ENCODE data around the gene CA10. TPM values are rescaled to one million over a fixed set of nuclear protein-coding genes. Genes with fewer than 3 reads are reported as not detected.

The CA10 gene
- total RNA-seq, 1 experiment from 2014 or later, result 0.31 TPM

DNA sequence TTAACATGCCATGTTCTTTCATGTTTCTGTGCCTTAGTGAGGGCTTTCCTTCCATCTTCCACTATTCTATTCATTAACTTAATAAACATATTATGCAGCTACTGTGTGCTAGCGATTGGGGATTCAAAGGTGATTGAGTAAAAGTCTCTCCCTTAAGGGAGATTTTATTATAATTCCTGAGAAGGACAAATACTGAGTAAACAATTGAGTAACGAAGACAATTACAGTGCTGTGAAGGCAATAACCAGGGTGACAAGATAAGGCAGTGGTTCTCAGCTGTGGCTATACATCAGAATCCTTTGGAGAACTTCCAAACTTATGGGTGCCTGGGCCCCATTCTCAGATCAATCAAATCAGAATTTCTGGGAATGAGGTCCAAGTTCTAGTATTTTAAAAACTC is 353.3 kb downstream of the CA10 start:
- no peak overlapping the region for H3K4me3 ChIP-seq (ENCODE audit: insufficient read depth, low read depth, low read length)

GRCh38 chr17:51803161-51803560 is 355.4 kb downstream of the CA10 start:
- DNase-seq, result peak; percentile 13
- Histone ChIP-seq H3K27me3 (ENCODE audit: control insufficient read depth, insufficient read depth, low read length) (no peaks in the 10 kb centered on the region), H3K36me3 (replicated peaks; ENCODE audit: control insufficient read depth, insufficient read depth, low read length) (no peaks in the 10 kb centered on the region), H3K4me3 (ENCODE audit: insufficient read depth, low read depth, low read length) (no peak overlapping the region)

More for the DNA sequence above, 353.3 kb downstream of the CA10 start:
- H3K36me3 ChIP-seq (replicated peaks; ENCODE audit: control insufficient read depth, insufficient read depth, low read length), result no peaks in the 10 kb centered on the region
- DNase-seq, result no peak
- no peaks in the 10 kb centered on the region for H3K27me3 ChIP-seq (ENCODE audit: control insufficient read depth, insufficient read depth, low read length)

DNA sequence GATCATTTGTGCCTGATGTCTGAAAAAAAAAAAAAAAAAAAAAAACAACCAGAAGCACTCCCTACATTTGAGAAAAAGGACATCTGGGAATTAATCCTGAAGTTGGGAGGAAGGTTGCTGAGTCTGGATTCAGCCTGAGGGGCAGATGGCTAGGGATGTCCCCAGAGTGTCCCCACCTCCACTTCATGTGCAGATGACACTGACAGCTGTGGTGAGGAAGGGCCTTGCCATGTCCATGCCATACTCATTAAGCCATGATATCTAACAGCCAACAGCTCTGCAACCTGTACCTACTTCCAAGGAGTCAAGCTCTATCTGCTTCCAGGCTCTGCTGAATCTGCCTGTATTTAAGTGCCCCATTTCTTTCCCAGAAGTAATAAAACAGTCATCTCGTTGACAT is 356.0 kb downstream of the CA10 start:
- no peak for DNase-seq
- Histone ChIP-seq H3K36me3 (replicated peaks; ENCODE audit: control insufficient read depth, insufficient read depth, low read length) (no peaks in the 10 kb centered on the region), H3K27me3 (ENCODE audit: control insufficient read depth, insufficient read depth, low read length) (no peaks in the 10 kb centered on the region), H3K4me3 (ENCODE audit: insufficient read depth, low read depth, low read length) (no peak overlapping the region)

- Histone ChIP-seq H3K4me3 (ENCODE audit: insufficient read depth, low read depth, low read length) (no peak overlapping the region), H3K27me3 (ENCODE audit: control insufficient read depth, insufficient read depth, low read length) (no peaks in the 10 kb centered on the region), H3K36me3 (replicated peaks; ENCODE audit: control insufficient read depth, insufficient read depth, low read length) (no peaks in the 10 kb centered on the region)
- DNase-seq, result no peak
These were observed 356.9 kb downstream of the CA10 start for GRCh38 chr17:51801626-51802025.

- Histone ChIP-seq H3K4me3 (ENCODE audit: insufficient read depth, low read depth, low read length) (no peak overlapping the region), H3K36me3 (replicated peaks; ENCODE audit: control insufficient read depth, insufficient read depth, low read length) (no peaks in the 10 kb centered on the region), H3K27me3 (ENCODE audit: control insufficient read depth, insufficient read depth, low read length) (no peaks in the 10 kb centered on the region)
- DNase-seq, result no peak
These were observed 358.5 kb downstream of the CA10 start for GRCh38 chr17:51799981-51800380.

GRCh38 chr17:51799240-51799639 is 359.3 kb downstream of the CA10 start:
- Histone ChIP-seq H3K4me3 (ENCODE audit: insufficient read depth, low read depth, low read length) (no peak overlapping the region), H3K27me3 (ENCODE audit: control insufficient read depth, insufficient read depth, low read length) (no peaks in the 10 kb centered on the region), H3K36me3 (replicated peaks; ENCODE audit: control insufficient read depth, insufficient read depth, low read length) (no peaks in the 10 kb centered on the region)
- DNase-seq, result no peak

DNA sequence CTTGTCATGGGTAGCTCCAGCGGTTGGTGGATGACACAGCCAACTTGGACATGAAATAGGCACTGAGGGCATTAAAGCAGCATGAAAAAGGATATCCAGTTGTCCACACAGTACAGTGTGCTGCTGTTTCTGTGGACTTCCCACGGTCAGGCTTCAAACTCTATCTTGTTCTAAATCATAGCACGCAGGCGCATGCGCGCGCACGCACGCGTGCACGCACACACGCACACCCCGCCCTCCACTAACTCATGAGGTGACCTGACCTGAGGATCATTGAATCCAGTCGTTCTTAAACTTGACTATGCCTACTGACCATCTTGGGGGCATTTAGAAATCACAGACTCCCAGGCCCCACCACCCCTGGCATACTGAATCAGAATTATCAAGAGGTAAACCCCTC is 361.4 kb downstream of the CA10 start:
- Histone ChIP-seq H3K4me3 (ENCODE audit: insufficient read depth, low read depth, low read length) (no peak overlapping the region), H3K27me3 (ENCODE audit: control insufficient read depth, insufficient read depth, low read length) (no peaks in the 10 kb centered on the region), H3K36me3 (replicated peaks; ENCODE audit: control insufficient read depth, insufficient read depth, low read length) (no peaks in the 10 kb centered on the region)
- DNase-seq, result no peak

- H3K4me3 ChIP-seq (ENCODE audit: insufficient read depth, low read depth, low read length), result no peak overlapping the region
- H3K27me3 ChIP-seq (ENCODE audit: control insufficient read depth, insufficient read depth, low read length), result no peaks in the 10 kb centered on the region
- H3K36me3 ChIP-seq (replicated peaks; ENCODE audit: control insufficient read depth, insufficient read depth, low read length), result no peaks in the 10 kb centered on the region
- DNase-seq, result no peak
These were observed 362.5 kb downstream of the CA10 start for GRCh38 chr17:51796026-51796425.

GRCh38 chr17:51795401-51795800 is 363.1 kb downstream of the CA10 start:
- Histone ChIP-seq H3K4me3 (ENCODE audit: insufficient read depth, low read depth, low read length) (no peak overlapping the region), H3K36me3 (replicated peaks; ENCODE audit: control insufficient read depth, insufficient read depth, low read length) (no peaks in the 10 kb centered on the region), H3K27me3 (ENCODE audit: control insufficient read depth, insufficient read depth, low read length) (no peaks in the 10 kb centered on the region)
- no peak for DNase-seq

- no peaks in the 10 kb centered on the region for H3K36me3 ChIP-seq (replicated peaks; ENCODE audit: control insufficient read depth, insufficient read depth, low read length)
- no peak for DNase-seq
- H3K4me3 ChIP-seq (ENCODE audit: insufficient read depth, low read depth, low read length), result no peak overlapping the region
- no peaks in the 10 kb centered on the region for H3K27me3 ChIP-seq (ENCODE audit: control insufficient read depth, insufficient read depth, low read length)
These were observed 364.0 kb downstream of the CA10 start for GRCh38 chr17:51794466-51794865.

GRCh38 chr17:51793686-51794085 is 364.8 kb downstream of the CA10 start:
- no peak for DNase-seq
- no peaks in the 10 kb centered on the region for H3K36me3 ChIP-seq (replicated peaks; ENCODE audit: control insufficient read depth, insufficient read depth, low read length)
- H3K4me3 ChIP-seq (ENCODE audit: insufficient read depth, low read depth, low read length), result no peak overlapping the region
- H3K27me3 ChIP-seq (ENCODE audit: control insufficient read depth, insufficient read depth, low read length), result no peaks in the 10 kb centered on the region

DNA sequence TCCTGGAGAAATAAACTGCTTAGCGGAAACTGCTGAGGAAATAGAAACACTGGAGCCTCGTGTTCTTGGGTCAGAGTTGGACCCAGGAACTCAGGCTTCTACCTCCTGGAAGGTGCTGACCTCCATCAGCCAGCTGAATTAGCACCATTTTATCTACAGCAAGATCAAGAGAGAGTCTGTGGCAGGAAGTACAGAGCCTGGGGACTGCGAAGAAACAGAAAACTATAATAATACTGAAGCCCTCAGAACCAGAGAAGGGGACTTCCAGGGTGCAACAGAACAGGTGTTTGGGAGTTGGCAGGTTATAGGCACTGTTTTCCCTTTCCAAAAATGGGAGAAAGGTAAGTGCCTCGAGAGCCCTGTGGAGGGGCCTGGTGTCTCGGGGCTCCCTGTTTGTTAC is 379.7 kb downstream of the CA10 start:
- H3K4me3 ChIP-seq (ENCODE audit: insufficient read depth, low read depth, low read length), result no peak overlapping the region
- no peaks in the 10 kb centered on the region for H3K36me3 ChIP-seq (replicated peaks; ENCODE audit: control insufficient read depth, insufficient read depth, low read length)
- no peaks in the 10 kb centered on the region for H3K27me3 ChIP-seq (ENCODE audit: control insufficient read depth, insufficient read depth, low read length)
- DNase-seq, result no peak

DNA sequence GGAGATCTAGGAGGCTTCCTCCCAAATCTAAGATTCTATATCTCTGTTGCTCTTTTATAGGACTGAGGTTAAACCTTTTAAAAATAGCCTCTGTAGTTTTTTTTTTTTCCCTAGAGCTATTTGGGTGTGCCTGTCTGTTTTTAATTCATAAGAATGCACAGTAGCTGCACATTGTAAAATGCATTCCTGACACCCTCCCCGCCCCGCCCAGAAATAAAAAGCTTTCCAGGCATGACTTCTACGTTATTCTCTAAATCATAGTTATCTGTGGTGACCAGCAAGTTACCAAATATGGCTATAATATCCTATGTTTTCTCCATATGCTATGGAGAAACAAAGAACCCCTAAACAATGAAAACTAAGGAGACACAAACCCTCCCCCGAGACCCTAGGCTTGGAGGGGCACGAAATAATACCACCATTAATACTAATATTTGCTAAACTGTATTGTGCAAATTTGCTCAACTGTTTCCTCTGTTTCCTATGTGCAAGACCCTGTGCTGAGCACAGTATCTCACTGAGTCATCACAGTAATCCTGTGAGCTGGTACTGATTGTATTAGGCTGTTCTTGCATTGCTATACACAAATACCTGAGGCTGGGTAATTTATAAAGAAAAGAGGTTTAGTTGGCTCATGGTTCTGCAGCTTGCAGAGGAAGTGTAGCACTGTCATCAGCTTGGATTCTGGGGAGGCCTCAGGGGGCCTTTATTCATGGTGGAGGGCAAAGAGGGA is 388.3 kb downstream of the CA10 start:
- DNase-seq, result no peak
- Histone ChIP-seq H3K4me3 (ENCODE audit: insufficient read depth, low read depth, low read length) (no peak overlapping the region), H3K36me3 (replicated peaks; ENCODE audit: control insufficient read depth, insufficient read depth, low read length) (no peaks in the 10 kb centered on the region), H3K27me3 (ENCODE audit: control insufficient read depth, insufficient read depth, low read length) (no peaks in the 10 kb centered on the region)

GRCh38 chr17:51769231-51769630 is 389.3 kb downstream of the CA10 start:
- no peak for DNase-seq
- H3K4me3 ChIP-seq (ENCODE audit: insufficient read depth, low read depth, low read length), result no peak overlapping the region
- no peaks in the 10 kb centered on the region for H3K36me3 ChIP-seq (replicated peaks; ENCODE audit: control insufficient read depth, insufficient read depth, low read length)
- no peaks in the 10 kb centered on the region for H3K27me3 ChIP-seq (ENCODE audit: control insufficient read depth, insufficient read depth, low read length)

GRCh38 chr17:51768706-51769105 is 389.8 kb downstream of the CA10 start:
- DNase-seq, result no peak
- H3K4me3 ChIP-seq (ENCODE audit: insufficient read depth, low read depth, low read length), result no peak overlapping the region
- no peaks in the 10 kb centered on the region for H3K36me3 ChIP-seq (replicated peaks; ENCODE audit: control insufficient read depth, insufficient read depth, low read length)
- no peaks in the 10 kb centered on the region for H3K27me3 ChIP-seq (ENCODE audit: control insufficient read depth, insufficient read depth, low read length)

GRCh38 chr17:51767287-51767686 is 391.2 kb downstream of the CA10 start:
- Histone ChIP-seq H3K27me3 (ENCODE audit: control insufficient read depth, insufficient read depth, low read length) (no peaks in the 10 kb centered on the region), H3K36me3 (replicated peaks; ENCODE audit: control insufficient read depth, insufficient read depth, low read length) (no peaks in the 10 kb centered on the region), H3K4me3 (ENCODE audit: insufficient read depth, low read depth, low read length) (no peak overlapping the region)
- no peak for DNase-seq
